Subcutaneous abdominal adipose tissue (tissue), 5 donors: Measurements from ENCODE around the gene LTN1.
"Not testable (repeated sequence)": the region's sequence is repeated elsewhere in the genome, so short reads cannot be mapped to it uniquely, and the experiment has no call there.

Experiments
- H3K27ac ChIP-seq: one replicate; pipeline ENCODE4 v1.7.0; 2013; ENCODE audit warnings: low read depth, mild to moderate bottlenecking, inconsistent platforms, low read length, moderate library complexity
- H3K27me3 ChIP-seq, 5 donors: one replicate each; pipeline ENCODE4 v1.7.0; 2013; ENCODE audit warnings: low read length in 5 of 5, inconsistent platforms in 1 of 5; ENCODE audit not compliant: control insufficient read depth in 5 of 5, insufficient read depth in 4 of 5
- H3K36me3 ChIP-seq, 5 donors: one replicate each; pipeline ENCODE4 v1.7.0; 2013; ENCODE audit warnings: low read length in 5 of 5; ENCODE audit not compliant: control insufficient read depth in 5 of 5, insufficient read depth in 5 of 5
- H3K4me1 ChIP-seq, 5 donors: one replicate each; pipeline ENCODE4 v1.7.0; 2013; ENCODE audit warnings: low read length in 5 of 5, mild to moderate bottlenecking in 3 of 5, moderate library complexity in 1 of 5; ENCODE audit not compliant: control insufficient read depth in 5 of 5, insufficient read depth in 5 of 5
- H3K4me3 ChIP-seq, 5 donors: one replicate each; pipeline ENCODE4 v1.7.0; 2013; ENCODE audit warnings: low read length in 5 of 5, low read depth in 1 of 5
- H3K9ac ChIP-seq, 5 donors: one replicate each; pipeline ENCODE4 v1.7.0; 2013; ENCODE audit warnings: low read length in 5 of 5, mild to moderate bottlenecking in 4 of 5, moderate library complexity in 3 of 5
- H3K9me3 ChIP-seq, 5 donors: one replicate each; pipeline ENCODE4 v1.7.0; 2013; ENCODE audit warnings: low read length in 5 of 5; ENCODE audit not compliant: control insufficient read depth in 5 of 5
- donor health status: healthy.
- donor health status: healthy.
- donor health status: healthy.
- donor health status: healthy.
- donor health status: healthy.

The LTN1 gene

GRCh38 chr21:28937737-28938136, 54.9 kb downstream of the LTN1 start:
- no peak overlapping the region for H3K27ac ChIP-seq

GRCh38 chr21:28936721-28937120, 56.0 kb downstream of the LTN1 start:
- Histone ChIP-seq H3K4me1 (peaks cover 0 to 2% (median 0%) of the 10 kb centered on the region in 5 donors), H3K9ac (no peak overlapping the region), H3K4me3 (no peak overlapping the region), H3K27me3 (no peaks in the 10 kb centered on the region), H3K27ac (no peak overlapping the region), H3K36me3 (peaks cover 32 to 44% (median 37%) of the 10 kb centered on the region in 5 donors), H3K9me3 (no peaks in the 10 kb centered on the region)

More at GRCh38 chr21:28937737-28938136, 54.9 kb downstream of the LTN1 start:
- no peak overlapping the region for H3K4me3 ChIP-seq
- no peaks in the 10 kb centered on the region for H3K27me3 ChIP-seq
- H3K9me3 ChIP-seq, result no peaks in the 10 kb centered on the region
- no peak overlapping the region for H3K9ac ChIP-seq
- H3K36me3 ChIP-seq, result peaks cover 39 to 55% (median 44%) of the 10 kb centered on the region in 5 donors
- peaks cover 0 to 2% (median 0%) of the 10 kb centered on the region in 5 donors for H3K4me1 ChIP-seq

- Histone ChIP-seq H3K4me3 (no peak overlapping the region), H3K9me3 (no peaks in the 10 kb centered on the region), H3K27ac (no peak overlapping the region), H3K9ac (no peak overlapping the region), H3K36me3 (peaks cover 33 to 44% (median 37%) of the 10 kb centered on the region in 5 donors), H3K4me1 (peaks cover 0 to 2% (median 0%) of the 10 kb centered on the region in 5 donors), H3K27me3 (no peaks in the 10 kb centered on the region)
Observed at GRCh38 chr21:28936036-28936435, 56.6 kb downstream of the LTN1 start.

GRCh38 chr21:28932717-28933116, 60.0 kb downstream of the LTN1 start:
- no peak overlapping the region for H3K9ac ChIP-seq
- no peaks in the 10 kb centered on the region for H3K4me1 ChIP-seq
- no peak overlapping the region for H3K27ac ChIP-seq
- no peak overlapping the region for H3K4me3 ChIP-seq
- H3K27me3 ChIP-seq, result no peaks in the 10 kb centered on the region
- H3K36me3 ChIP-seq, result peaks cover 35 to 49% (median 40%) of the 10 kb centered on the region in 5 donors
- H3K9me3 ChIP-seq, result no peaks in the 10 kb centered on the region

- not testable (repeated sequence) for H3K9ac ChIP-seq, H3K27ac ChIP-seq, H3K27me3 ChIP-seq, H3K4me1 ChIP-seq, H3K9me3 ChIP-seq, H3K4me3 ChIP-seq
- peaks cover 30 to 45% (median 40%) of the 10 kb centered on the region in 5 donors for H3K36me3 ChIP-seq
Observed at GRCh38 chr21:28931708-28932372, 60.8 kb downstream of the LTN1 start.

GRCh38 chr21:28928578-28929420, 63.9 kb downstream of the LTN1 start:
- H3K4me3 ChIP-seq, result no peak overlapping the region
- H3K4me1 ChIP-seq, result no peaks in the 10 kb centered on the region

GRCh38 chr21:28927130-28927529, 65.5 kb downstream of the LTN1 start:
- H3K27me3 ChIP-seq, result no peaks in the 10 kb centered on the region

More at GRCh38 chr21:28928578-28929420, 63.9 kb downstream of the LTN1 start:
- Histone ChIP-seq H3K9me3 (no peaks in the 10 kb centered on the region), H3K27me3 (no peaks in the 10 kb centered on the region), H3K9ac (no peak overlapping the region), H3K27ac (no peak overlapping the region), H3K36me3 (peaks cover 13 to 23% (median 19%) of the 10 kb centered on the region in 5 donors)

GRCh38 chr21:28923439-28923975, 69.2 kb downstream of the LTN1 start:
- H3K27me3 ChIP-seq, result no peaks in the 10 kb centered on the region
- H3K27ac ChIP-seq, result no peak overlapping the region
- no peaks in the 10 kb centered on the region for H3K4me1 ChIP-seq
- H3K9ac ChIP-seq, result no peak overlapping the region
- peaks cover 0 to 28% (median 6%) of the 10 kb centered on the region in 5 donors for H3K36me3 ChIP-seq
- H3K4me3 ChIP-seq, result no peak overlapping the region
- no peaks in the 10 kb centered on the region for H3K9me3 ChIP-seq

More at GRCh38 chr21:28927130-28927529, 65.5 kb downstream of the LTN1 start:
- H3K4me3 ChIP-seq, result no peak overlapping the region
- H3K36me3 ChIP-seq, result peaks cover 12 to 28% (median 17%) of the 10 kb centered on the region in 5 donors
- no peaks in the 10 kb centered on the region for H3K4me1 ChIP-seq
- no peak overlapping the region for H3K27ac ChIP-seq
- H3K9me3 ChIP-seq, result no peaks in the 10 kb centered on the region
- H3K9ac ChIP-seq, result no peak overlapping the region

- Histone ChIP-seq H3K27ac (no peak overlapping the region), H3K4me1 (no peaks in the 10 kb centered on the region), H3K36me3 (peaks cover 0 to 28% (median 6%) of the 10 kb centered on the region in 5 donors), H3K4me3 (no peak overlapping the region), H3K9me3 (no peaks in the 10 kb centered on the region), H3K9ac (no peak overlapping the region), H3K27me3 (no peaks in the 10 kb centered on the region)
Observed at GRCh38 chr21:28922368-28922767, 70.3 kb downstream of the LTN1 start.
